Vagina (tissue), 2 donors: Measurements from ENCODE around the gene HAVCR1. TPM values are rescaled to one million over a fixed set of nuclear protein-coding genes. Genes with fewer than 3 reads are reported as not detected.
"Not testable (repeated sequence)": the region's sequence is repeated elsewhere in the genome, so short reads cannot be mapped to it uniquely, and the experiment has no call there.

Experiments
- DNase-seq, 2 donors: peaks; one replicate each; pipeline ENCODE4 v3.0.0-alpha.2; 2017; ENCODE audit errors: extremely low spot score in 2 of 2
- H3K27ac ChIP-seq: fragments of 200-600 bp; sonication (generic); one replicate; pipeline ENCODE4 v1.5.1; 2019
- H3K27me3 ChIP-seq: fragments of 200-600 bp; sonication (generic); one replicate; pipeline ENCODE4 v1.5.1; 2019
- H3K36me3 ChIP-seq, 2 donors: fragments of 200-600 bp; sonication (generic); one replicate each; pipeline ENCODE4 v1.5.1; 2017 to 2019
- H3K4me1 ChIP-seq: fragments of 200-600 bp; sonication (generic); one replicate; pipeline ENCODE4 v1.5.1; 2019
- H3K4me3 ChIP-seq, 2 donors: fragments of 200-600 bp; sonication (generic); 1 replicate in 1 of 2; 2 replicates in 1 of 2; pipeline ENCODE4 v1.5.1; 2016 to 2019
- H3K9me3 ChIP-seq: fragments of 200-600 bp; sonication (generic); one replicate; pipeline ENCODE4 v1.5.1; 2019
- CTCF ChIP-seq, 3 experiments: fragments of 450-650 bp in 2 of 3; fragments of 200-600 bp in 1 of 3; sonication (generic) in 1 of 3; IDR thresholded peaks; one replicate each; pipeline ENCODE4 v1.5.1; 2017 to 2019; ENCODE audit warnings: antibody characterized with exemption in 3 of 3, mild to moderate bottlenecking in 2 of 3, moderate library complexity in 2 of 3
- POLR2A ChIP-seq, 2 donors: fragments of 450-650 bp; IDR thresholded peaks; one replicate each; pipeline ENCODE4 v1.6.1; 2017; ENCODE audit warnings: antibody characterized with exemption in 2 of 2, mild to moderate bottlenecking in 2 of 2, moderate library complexity in 2 of 2
- POLR2AphosphoS5 ChIP-seq, 2 donors: sonication (generic); formaldehyde crosslinking; IDR thresholded peaks; one replicate each; pipeline ENCODE4 v1.9.0; 2017; ENCODE audit warnings: antibody characterized with exemption in 2 of 2, mild to moderate bottlenecking in 2 of 2, low read depth in 1 of 2; ENCODE audit not compliant: insufficient read depth in 1 of 2
- intact Hi-C: fragments of 100-400 bp; cut with DNase I; formaldehyde crosslinking; loops from one replicate; pipeline ENCODE4 v1.15.1; 2023
- total RNA-seq: library from RNA; depleted of rRNA; stranded (reverse); fragments of >200 nt; gene quantifications from one replicate; pipeline ENCODE4 v1.2.3, GENCODE V29; 2016

HAVCR1 gene
- total RNA-seq, 1 donor from 2014 or later = not detected

GRCh38 chr5:157066080-157066479 lies 7.2 kb upstream of the HAVCR1 start:
- Histone ChIP-seq H3K4me1 (no peaks in the 10 kb centered on the region), H3K36me3 (no peaks in the 10 kb centered on the region), H3K9me3 (no peaks in the 10 kb centered on the region), H3K27ac (no peak overlapping the region), H3K27me3 (no peaks in the 10 kb centered on the region), H3K4me3 (no peak overlapping the region)
- intact Hi-C loops = no loop called here
- no peak for DNase-seq
- no peak for TF ChIP-seq POLR2AphosphoS5 (IDR thresholded peaks at IDR 0.05; ENCODE audit: insufficient read depth in 1 of 2, low read depth in 1 of 2)
- no peak for TF ChIP-seq POLR2A (IDR thresholded peaks at IDR 0.05)
- no peak for TF ChIP-seq CTCF (IDR thresholded peaks at IDR 0.05)

GRCh38 chr5:157063776-157064430 lies 5.0 kb upstream of the HAVCR1 start:
- Histone ChIP-seq H3K4me3 (no peak overlapping the region), H3K9me3 (no peaks in the 10 kb centered on the region), H3K27ac (no peak overlapping the region), H3K27me3 (no peaks in the 10 kb centered on the region), H3K4me1 (no peaks in the 10 kb centered on the region), H3K36me3 (no peaks in the 10 kb centered on the region)
- no peak for TF ChIP-seq CTCF (IDR thresholded peaks at IDR 0.05)
- TF ChIP-seq POLR2A (IDR thresholded peaks at IDR 0.05) = no peak
- no peak for TF ChIP-seq POLR2AphosphoS5 (IDR thresholded peaks at IDR 0.05; ENCODE audit: insufficient read depth in 1 of 2, low read depth in 1 of 2)
- intact Hi-C loops = no loop called here
- no peak for DNase-seq

- no peak overlapping the region for H3K4me3 ChIP-seq
- no peaks in the 10 kb centered on the region for H3K36me3 ChIP-seq
- H3K27me3 ChIP-seq = no peaks in the 10 kb centered on the region
- no peaks in the 10 kb centered on the region for H3K9me3 ChIP-seq
- no peaks in the 10 kb centered on the region for H3K4me1 ChIP-seq
- TF ChIP-seq POLR2AphosphoS5 (IDR thresholded peaks at IDR 0.05; ENCODE audit: insufficient read depth in 1 of 2, low read depth in 1 of 2) = no peak
- no peak for DNase-seq
- H3K27ac ChIP-seq = no peak overlapping the region
- intact Hi-C loops = no loop called here
These were observed 975 bp upstream of the HAVCR1 start for GRCh38 chr5:157059891-157060290.

GRCh38 chr5:157057459-157058370 lies 1.2 kb downstream of the HAVCR1 start:
- no peaks in the 10 kb centered on the region for H3K27me3 ChIP-seq
- intact Hi-C loops = no loop called here
- DNase-seq = no peak
- H3K27ac ChIP-seq = no peak overlapping the region
- H3K36me3 ChIP-seq = no peaks in the 10 kb centered on the region
- no peak overlapping the region for H3K4me3 ChIP-seq
- no peaks in the 10 kb centered on the region for H3K9me3 ChIP-seq
- H3K4me1 ChIP-seq = no peaks in the 10 kb centered on the region
- no peak for TF ChIP-seq POLR2A (IDR thresholded peaks at IDR 0.05)
- no peak for TF ChIP-seq POLR2AphosphoS5 (IDR thresholded peaks at IDR 0.05; ENCODE audit: insufficient read depth in 1 of 2, low read depth in 1 of 2)
- TF ChIP-seq CTCF (IDR thresholded peaks at IDR 0.05) = no peak

GRCh38 chr5:157056848-157057247 lies 2.1 kb downstream of the HAVCR1 start:
- H3K27me3 ChIP-seq, H3K4me1 ChIP-seq, H3K27ac ChIP-seq, intact Hi-C loops, H3K9me3 ChIP-seq, DNase-seq, H3K36me3 ChIP-seq, H3K4me3 ChIP-seq: not testable (repeated sequence)
